Ramos (cell line): ENCODE measurements around the gene CDON.
"Not testable (repeated sequence)": the region's sequence is repeated elsewhere in the genome, so short reads cannot be mapped to it uniquely, and the experiment has no call there.

Source experiments
- in situ Hi-C: fragments of 300-500 bp; cut with MboI; formaldehyde crosslinking; loops from one replicate; pipeline ENCODE4 v1.14.3; 2022; ENCODE audit warnings: low sequenced_read_pairs; ENCODE audit not compliant: unreplicated experiment

CDON gene

GRCh38 chr11:125933030-125933813 lies 129.4 kb downstream of the CDON start:
- in situ Hi-C loops: no loop called here

GRCh38 chr11:125932301-125932700 lies 130.4 kb downstream of the CDON start:
- in situ Hi-C loops: no loop called here

GRCh38 chr11:125931668-125932067 lies 131.0 kb downstream of the CDON start:
- in situ Hi-C loops: no loop called here

GRCh38 chr11:125931116-125931515 lies 131.6 kb downstream of the CDON start:
- in situ Hi-C loops: no loop called here

GRCh38 chr11:125930076-125930450 lies 132.6 kb downstream of the CDON start:
- in situ Hi-C loops: no loop called here

GRCh38 chr11:125929445-125930075 lies 133.1 kb downstream of the CDON start:
- in situ Hi-C loops: loop anchor here (5.0 kb wide), 1 partner anchor 258 kb away; no protein-coding TSS in a partner anchor

- in situ Hi-C loops: loop anchor here (5.0 kb wide), 1 partner anchor 261 kb away; no protein-coding TSS in a partner anchor
These were observed 136.0 kb downstream of the CDON start for GRCh38 chr11:125926682-125927081.

GRCh38 chr11:125925804-125926203 lies 136.9 kb downstream of the CDON start:
- in situ Hi-C loops: loop anchor here (5.0 kb wide), 1 partner anchor 261 kb away; no protein-coding TSS in a partner anchor

- in situ Hi-C loops: loop anchor here (5.0 kb wide), 1 partner anchor 262 kb away; no protein-coding TSS in a partner anchor
These were observed 137.4 kb downstream of the CDON start for GRCh38 chr11:125925247-125925740.

- in situ Hi-C loops: loop anchor here (5.0 kb wide), 1 partner anchor 263 kb away; no protein-coding TSS in a partner anchor
These were observed 138.2 kb downstream of the CDON start for GRCh38 chr11:125924384-125925007.

GRCh38 chr11:125923633-125924032 lies 139.0 kb downstream of the CDON start:
- in situ Hi-C loops: no loop called here

- in situ Hi-C loops: no loop called here
These were observed 139.6 kb downstream of the CDON start for GRCh38 chr11:125923012-125923579.

GRCh38 chr11:125922156-125922555 lies 140.5 kb downstream of the CDON start:
- in situ Hi-C loops: no loop called here

GRCh38 chr11:125921042-125921441 lies 141.6 kb downstream of the CDON start:
- in situ Hi-C loops: no loop called here

GRCh38 chr11:125918140-125918840 lies 144.4 kb downstream of the CDON start:
- in situ Hi-C loops: no loop called here

GRCh38 chr11:125916683-125917347 lies 145.9 kb downstream of the CDON start:
- in situ Hi-C loops: no loop called here

- in situ Hi-C loops: not testable (repeated sequence)
These were observed 148.1 kb downstream of the CDON start for GRCh38 chr11:125914601-125915000.

GRCh38 chr11:125910226-125910849 lies 152.3 kb downstream of the CDON start:
- in situ Hi-C loops: no loop called here
